ENCODE results near the gene CELSR1.

- TF ChIP-seq POLR2A (IDR thresholded peaks at IDR 0.05; ENCODE audit: low read length) (no peak), GATA1 (IDR thresholded peaks at IDR 0.05; ENCODE audit: low read depth, low read length) (no peak)
These were observed 90.6 kb downstream of the CELSR1 start for GRCh38 chr22:46446799-46447198.

All from erythroblast (primary cell).